Coronary artery (tissue), 2 donors: ENCODE data around the gene KRCC1.

ENCODE experiments used
- DNase-seq: peaks from one replicate; pipeline ENCODE4 v3.0.0-alpha.2; 2017; ENCODE audit warnings: low spot score
- H3K27ac ChIP-seq, 2 donors: fragments of 200-600 bp; sonication (generic); one replicate each; pipeline ENCODE4 v1.5.1; 2016 to 2019
- H3K4me3 ChIP-seq: fragments of 200-600 bp; sonication (generic); 2 replicates; pipeline ENCODE4 v1.5.1; 2016; ENCODE audit warnings: mild to moderate bottlenecking, moderate library complexity
- TF ChIP-seq, protein P1 (sequence below): fragments of 200-600 bp; sonication (generic); IDR thresholded peaks from one replicate; pipeline ENCODE4 v1.5.1; 2019; ENCODE audit warnings: antibody characterized with exemption

Gene KRCC1

DNA sequence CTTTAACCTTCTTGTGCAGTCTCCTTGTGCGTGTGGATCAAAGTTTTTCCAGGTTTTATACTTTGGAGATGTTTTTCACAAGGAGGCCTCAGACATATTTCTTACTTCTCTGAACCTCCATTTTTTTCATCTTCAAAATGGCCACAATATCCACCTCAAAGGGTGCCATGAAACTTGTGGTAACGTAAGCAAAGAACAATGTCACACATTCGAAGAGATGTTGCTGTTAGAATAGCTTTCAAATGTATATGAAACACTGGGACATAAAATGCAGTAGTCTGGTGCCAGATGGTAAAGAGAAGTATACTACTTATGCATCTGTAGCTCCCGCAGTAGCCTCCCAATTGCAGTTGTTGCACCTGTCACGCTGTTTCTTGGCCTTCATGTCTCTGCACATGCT, 2.6 kb upstream of the KRCC1 start:
- H3K4me3 ChIP-seq, result no peak overlapping the region
- H3K27ac ChIP-seq, result no peak overlapping the region
- DNase-seq, result no peak
- TF ChIP-seq, protein P1, sequence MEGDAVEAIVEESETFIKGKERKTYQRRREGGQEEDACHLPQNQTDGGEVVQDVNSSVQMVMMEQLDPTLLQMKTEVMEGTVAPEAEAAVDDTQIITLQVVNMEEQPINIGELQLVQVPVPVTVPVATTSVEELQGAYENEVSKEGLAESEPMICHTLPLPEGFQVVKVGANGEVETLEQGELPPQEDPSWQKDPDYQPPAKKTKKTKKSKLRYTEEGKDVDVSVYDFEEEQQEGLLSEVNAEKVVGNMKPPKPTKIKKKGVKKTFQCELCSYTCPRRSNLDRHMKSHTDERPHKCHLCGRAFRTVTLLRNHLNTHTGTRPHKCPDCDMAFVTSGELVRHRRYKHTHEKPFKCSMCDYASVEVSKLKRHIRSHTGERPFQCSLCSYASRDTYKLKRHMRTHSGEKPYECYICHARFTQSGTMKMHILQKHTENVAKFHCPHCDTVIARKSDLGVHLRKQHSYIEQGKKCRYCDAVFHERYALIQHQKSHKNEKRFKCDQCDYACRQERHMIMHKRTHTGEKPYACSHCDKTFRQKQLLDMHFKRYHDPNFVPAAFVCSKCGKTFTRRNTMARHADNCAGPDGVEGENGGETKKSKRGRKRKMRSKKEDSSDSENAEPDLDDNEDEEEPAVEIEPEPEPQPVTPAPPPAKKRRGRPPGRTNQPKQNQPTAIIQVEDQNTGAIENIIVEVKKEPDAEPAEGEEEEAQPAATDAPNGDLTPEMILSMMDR, result no peak

DNA sequence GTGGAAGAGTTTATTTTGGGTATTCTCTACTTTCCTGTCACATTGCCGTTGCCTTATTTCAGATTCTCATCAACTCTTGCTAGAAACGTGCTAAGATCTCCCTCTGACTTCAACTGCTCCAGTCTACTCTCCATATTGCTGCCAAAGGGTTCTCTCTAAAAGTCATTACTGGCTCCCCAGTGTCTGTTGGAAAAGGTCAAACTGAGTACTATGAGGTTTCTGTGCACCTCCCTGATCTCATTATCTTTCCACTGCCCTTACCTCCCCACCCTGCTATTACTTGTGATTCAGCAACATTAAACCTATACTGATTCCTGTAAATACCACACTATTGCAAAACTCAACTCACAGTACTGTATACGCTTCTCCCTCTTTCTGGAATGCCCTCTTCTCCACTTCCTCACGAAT, 1.9 kb upstream of the KRCC1 start:
- TF ChIP-seq, protein P1, result no peak
- no peak overlapping the region for H3K4me3 ChIP-seq
- H3K27ac ChIP-seq, result no peak overlapping the region
- DNase-seq, result no peak

DNA sequence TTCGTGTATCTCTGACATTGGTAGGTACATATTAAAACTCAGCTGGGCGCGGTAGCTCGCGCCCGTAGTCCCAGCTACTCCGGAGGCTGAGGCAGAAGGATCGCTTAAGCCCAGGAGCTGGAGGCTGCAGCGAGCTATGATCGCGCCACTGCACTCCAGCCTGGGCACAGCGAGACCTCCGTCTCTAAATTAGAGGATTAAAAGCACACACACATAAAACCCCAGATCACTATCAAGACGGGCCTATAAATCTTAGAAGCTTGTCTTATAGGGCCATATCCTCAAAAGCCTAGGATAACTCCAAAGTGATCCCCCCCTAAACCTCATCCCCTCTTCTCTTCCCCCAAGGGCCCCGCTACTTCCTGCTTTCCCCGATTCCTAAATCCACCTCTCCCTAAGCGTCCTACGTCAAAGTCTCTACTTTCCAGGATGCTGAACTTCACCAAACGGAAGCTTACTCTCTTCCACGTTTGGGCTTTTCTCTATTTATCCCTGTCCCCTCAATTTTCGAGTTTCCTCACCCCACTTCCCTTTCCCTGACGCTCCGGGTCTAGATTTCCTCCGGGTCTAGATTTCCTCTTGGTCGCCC, 707 bp downstream of the KRCC1 start:
- peak overlapping the region; percentile 98 for H3K27ac ChIP-seq
- no peak for DNase-seq
- TF ChIP-seq, protein P1, result no peak
- H3K4me3 ChIP-seq, result peak overlapping the region; percentile 91

DNA sequence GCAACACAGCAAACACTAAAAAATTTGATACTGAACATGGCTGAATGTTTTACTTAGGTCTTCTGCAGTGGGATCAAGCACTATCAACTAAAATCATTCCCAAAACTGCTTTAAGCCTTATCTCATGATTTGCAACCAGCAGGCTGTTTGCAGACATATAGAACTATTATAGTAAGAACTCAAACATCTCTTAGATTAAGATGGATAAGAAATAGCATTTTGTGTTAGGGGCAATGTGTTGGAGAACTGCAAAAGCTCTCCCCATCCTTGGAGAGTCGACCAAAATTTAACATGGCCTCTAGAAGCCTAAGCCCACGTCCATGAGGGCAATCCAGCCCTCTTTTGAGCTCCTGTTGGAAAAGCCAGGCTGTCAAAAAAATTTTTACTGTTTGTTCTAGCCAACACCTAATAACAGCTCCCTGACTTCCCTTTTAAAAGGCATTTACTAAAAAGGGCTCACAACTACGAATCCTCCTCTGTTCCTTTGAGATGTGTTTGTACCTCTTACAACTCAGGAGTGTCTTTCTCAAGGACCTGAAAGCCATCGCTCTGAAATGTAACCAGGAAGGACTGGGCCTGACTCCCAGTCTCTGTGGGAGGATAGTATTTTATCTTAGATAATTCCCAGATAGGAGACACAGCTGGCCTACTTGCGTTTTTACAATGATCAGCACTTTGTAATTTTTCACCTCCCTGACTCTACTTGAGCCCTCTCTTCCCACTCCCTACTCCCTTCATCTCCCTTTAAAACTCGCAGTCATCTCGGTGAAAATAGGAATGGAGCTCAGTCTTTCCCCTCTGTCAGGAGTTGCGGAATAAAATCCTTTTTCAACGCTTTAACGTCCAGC, 1.4 kb downstream of the KRCC1 start:
- DNase-seq, result no peak
- TF ChIP-seq, protein P1, result no peak
- peak overlapping the region; percentile 98 for H3K27ac ChIP-seq
- H3K4me3 ChIP-seq, result peak overlapping the region; percentile 91

DNA sequence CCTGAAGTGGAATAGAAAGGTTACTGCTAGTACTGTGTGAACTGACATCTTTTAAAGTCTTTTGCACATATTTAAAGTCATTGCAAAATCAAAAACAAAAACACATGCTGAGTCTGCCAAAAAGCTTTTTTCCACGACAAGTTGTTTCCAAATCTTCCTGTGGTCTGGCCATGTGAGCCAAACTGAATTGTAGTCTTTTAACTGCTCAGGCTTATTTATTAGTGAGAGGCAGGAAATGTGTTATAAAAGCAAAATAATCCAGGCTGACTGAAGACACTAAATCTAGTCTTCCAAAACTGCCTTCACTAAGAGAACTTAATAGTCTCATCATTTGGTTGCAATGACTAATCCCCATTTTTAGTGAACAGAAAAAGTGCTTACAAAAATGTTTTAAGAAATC, 2.3 kb downstream of the KRCC1 start:
- DNase-seq, result no peak
- TF ChIP-seq, protein P1, result no peak
- peak overlapping the region; percentile 35 for H3K4me3 ChIP-seq
- H3K27ac ChIP-seq, result peak overlapping the region in 1 of 2 donors; percentile 98

DNA sequence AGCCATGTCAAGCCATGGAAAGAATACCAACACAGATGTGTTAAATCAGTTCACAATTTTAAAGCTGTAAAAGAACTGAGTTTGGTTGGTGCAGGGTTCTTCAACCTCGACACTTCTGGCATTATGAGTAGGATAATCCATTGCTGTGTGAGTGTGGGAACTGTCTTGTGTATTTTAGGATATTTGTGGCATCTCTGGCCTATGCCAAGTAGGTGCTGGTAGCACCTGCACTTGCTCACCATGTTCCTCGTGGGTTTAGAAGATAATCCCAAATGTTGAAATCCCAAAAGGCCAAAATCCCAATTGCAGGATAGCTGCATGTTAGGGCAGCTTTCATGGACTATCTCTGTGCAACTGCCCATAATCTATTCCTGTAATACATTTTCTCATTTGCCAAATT, 3.8 kb downstream of the KRCC1 start:
- no peak overlapping the region for H3K27ac ChIP-seq
- no peak overlapping the region for H3K4me3 ChIP-seq
- no peak for DNase-seq
- TF ChIP-seq, protein P1, result no peak

DNA sequence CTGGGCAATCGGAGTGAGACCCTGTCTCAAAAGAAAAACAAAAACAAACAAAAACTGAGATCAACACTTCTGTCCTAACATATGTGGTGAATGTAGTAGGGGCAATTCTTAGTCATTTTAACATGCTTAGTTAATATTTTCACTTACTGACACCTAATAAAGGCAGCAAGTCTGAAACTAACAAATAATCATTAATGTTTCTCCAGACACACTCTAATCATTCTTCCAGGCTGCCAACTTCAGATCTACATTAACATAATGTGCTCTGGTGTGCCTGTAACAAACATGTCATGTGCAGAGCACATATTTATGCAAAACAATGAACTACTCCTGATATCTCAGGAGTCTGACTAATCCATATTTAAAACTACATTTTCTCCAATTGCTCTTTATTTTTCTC, 6.0 kb downstream of the KRCC1 start:
- Histone ChIP-seq H3K27ac (no peak overlapping the region), H3K4me3 (no peak overlapping the region)
- TF ChIP-seq, protein P1, result no peak
- DNase-seq, result no peak
